Vagina (tissue), 2 donors: Measurements from ENCODE around the gene ZP2. TPM values are rescaled to one million over a fixed set of nuclear protein-coding genes. Genes with fewer than 3 reads are reported as not detected.

Experiments used
- DNase-seq, 2 donors: peaks; one replicate each; pipeline ENCODE4 v3.0.0-alpha.2; 2017; ENCODE audit errors: extremely low spot score in 2 of 2
- H3K27ac ChIP-seq: fragments of 200-600 bp; sonication (generic); one replicate; pipeline ENCODE4 v1.5.1; 2019
- H3K27me3 ChIP-seq: fragments of 200-600 bp; sonication (generic); one replicate; pipeline ENCODE4 v1.5.1; 2019
- H3K36me3 ChIP-seq, 2 donors: fragments of 200-600 bp; sonication (generic); one replicate each; pipeline ENCODE4 v1.5.1; 2017 to 2019
- H3K4me1 ChIP-seq: fragments of 200-600 bp; sonication (generic); one replicate; pipeline ENCODE4 v1.5.1; 2019
- H3K4me3 ChIP-seq, 2 donors: fragments of 200-600 bp; sonication (generic); 1 replicate in 1 of 2; 2 replicates in 1 of 2; pipeline ENCODE4 v1.5.1; 2016 to 2019
- H3K9me3 ChIP-seq: fragments of 200-600 bp; sonication (generic); one replicate; pipeline ENCODE4 v1.5.1; 2019
- CTCF ChIP-seq, 3 experiments: fragments of 450-650 bp in 2 of 3; fragments of 200-600 bp in 1 of 3; sonication (generic) in 1 of 3; IDR thresholded peaks; one replicate each; pipeline ENCODE4 v1.5.1; 2017 to 2019; ENCODE audit warnings: antibody characterized with exemption in 3 of 3, mild to moderate bottlenecking in 2 of 3, moderate library complexity in 2 of 3
- POLR2A ChIP-seq, 2 donors: fragments of 450-650 bp; IDR thresholded peaks; one replicate each; pipeline ENCODE4 v1.6.1; 2017; ENCODE audit warnings: antibody characterized with exemption in 2 of 2, mild to moderate bottlenecking in 2 of 2, moderate library complexity in 2 of 2
- POLR2AphosphoS5 ChIP-seq, 2 donors: sonication (generic); formaldehyde crosslinking; IDR thresholded peaks; one replicate each; pipeline ENCODE4 v1.9.0; 2017; ENCODE audit warnings: antibody characterized with exemption in 2 of 2, mild to moderate bottlenecking in 2 of 2, low read depth in 1 of 2; ENCODE audit not compliant: insufficient read depth in 1 of 2
- intact Hi-C: fragments of 100-400 bp; cut with DNase I; formaldehyde crosslinking; loops from one replicate; pipeline ENCODE4 v1.15.1; 2023
- total RNA-seq: library from RNA; depleted of rRNA; stranded (reverse); fragments of >200 nt; gene quantifications from one replicate; pipeline ENCODE4 v1.2.3, GENCODE V29; 2016

Gene ZP2
- total RNA-seq, 1 donor from 2014 or later, result not detected

- no peak for TF ChIP-seq POLR2A (IDR thresholded peaks at IDR 0.05)
- TF ChIP-seq POLR2AphosphoS5 (IDR thresholded peaks at IDR 0.05; ENCODE audit: insufficient read depth in 1 of 2, low read depth in 1 of 2), result no peak
- TF ChIP-seq CTCF (IDR thresholded peaks at IDR 0.05), result no peak
- no peaks in the 10 kb centered on the region for H3K27me3 ChIP-seq
- intact Hi-C loops, result loop anchor here (10.0 kb wide), 1 partner anchor 119 kb away; no protein-coding TSS in a partner anchor
- no peaks in the 10 kb centered on the region for H3K9me3 ChIP-seq
- H3K4me1 ChIP-seq, result no peaks in the 10 kb centered on the region
- no peak for DNase-seq
- H3K4me3 ChIP-seq, result no peak overlapping the region
- no peak overlapping the region for H3K27ac ChIP-seq
- peaks cover 0 to 15% of the 10 kb centered on the region in 2 donors for H3K36me3 ChIP-seq
These were observed 25.6 kb downstream of the ZP2 start for GRCh38 chr16:21185659-21186325.

GRCh38 chr16:21184834-21185233 lies 26.5 kb downstream of the ZP2 start:
- intact Hi-C loops, result loop anchor here (10.0 kb wide), 1 partner anchor 120 kb away; no protein-coding TSS in a partner anchor
- Histone ChIP-seq H3K4me1 (no peaks in the 10 kb centered on the region), H3K36me3 (peaks cover 0 to 24% of the 10 kb centered on the region in 2 donors), H3K27me3 (no peaks in the 10 kb centered on the region), H3K27ac (no peak overlapping the region), H3K4me3 (no peak overlapping the region), H3K9me3 (no peaks in the 10 kb centered on the region)
- no peak for TF ChIP-seq POLR2AphosphoS5 (IDR thresholded peaks at IDR 0.05; ENCODE audit: insufficient read depth in 1 of 2, low read depth in 1 of 2)
- TF ChIP-seq POLR2A (IDR thresholded peaks at IDR 0.05), result no peak
- TF ChIP-seq CTCF (IDR thresholded peaks at IDR 0.05), result no peak
- no peak for DNase-seq

- TF ChIP-seq CTCF (IDR thresholded peaks at IDR 0.05) (no peak), POLR2A (IDR thresholded peaks at IDR 0.05) (no peak), POLR2AphosphoS5 (IDR thresholded peaks at IDR 0.05; ENCODE audit: insufficient read depth in 1 of 2, low read depth in 1 of 2) (no peak)
- Histone ChIP-seq H3K4me3 (no peak overlapping the region), H3K27ac (no peak overlapping the region), H3K27me3 (no peaks in the 10 kb centered on the region), H3K36me3 (peaks cover 0 to 32% of the 10 kb centered on the region in 2 donors), H3K9me3 (no peaks in the 10 kb centered on the region), H3K4me1 (no peaks in the 10 kb centered on the region)
- intact Hi-C loops, result loop anchor here (10.0 kb wide), 1 partner anchor 121 kb away; no protein-coding TSS in a partner anchor
- DNase-seq, result no peak
These were observed 27.4 kb downstream of the ZP2 start for GRCh38 chr16:21183995-21184394.

- no peak overlapping the region for H3K27ac ChIP-seq
- intact Hi-C loops, result loop anchor here (10.0 kb wide), 1 partner anchor 125 kb away; no protein-coding TSS in a partner anchor
- peaks cover 0 to 70% of the 10 kb centered on the region in 2 donors for H3K36me3 ChIP-seq
- no peaks in the 10 kb centered on the region for H3K9me3 ChIP-seq
- no peaks in the 10 kb centered on the region for H3K27me3 ChIP-seq
- no peak for TF ChIP-seq POLR2AphosphoS5 (IDR thresholded peaks at IDR 0.05; ENCODE audit: insufficient read depth in 1 of 2, low read depth in 1 of 2)
- TF ChIP-seq CTCF (IDR thresholded peaks at IDR 0.05), result no peak
- H3K4me1 ChIP-seq, result no peaks in the 10 kb centered on the region
- no peak overlapping the region for H3K4me3 ChIP-seq
- no peak for DNase-seq
These were observed 31.4 kb downstream of the ZP2 start for GRCh38 chr16:21179983-21180365.
